ENCODE measurements around the gene TBC1D1. TPM values are rescaled to one million over a fixed set of nuclear protein-coding genes. Genes with fewer than 3 reads are reported as not detected.

Gene TBC1D1
- total and polyA plus RNA-seq, 2 experiments from 2014 or later: 53.9 to 151 TPM

DNA sequence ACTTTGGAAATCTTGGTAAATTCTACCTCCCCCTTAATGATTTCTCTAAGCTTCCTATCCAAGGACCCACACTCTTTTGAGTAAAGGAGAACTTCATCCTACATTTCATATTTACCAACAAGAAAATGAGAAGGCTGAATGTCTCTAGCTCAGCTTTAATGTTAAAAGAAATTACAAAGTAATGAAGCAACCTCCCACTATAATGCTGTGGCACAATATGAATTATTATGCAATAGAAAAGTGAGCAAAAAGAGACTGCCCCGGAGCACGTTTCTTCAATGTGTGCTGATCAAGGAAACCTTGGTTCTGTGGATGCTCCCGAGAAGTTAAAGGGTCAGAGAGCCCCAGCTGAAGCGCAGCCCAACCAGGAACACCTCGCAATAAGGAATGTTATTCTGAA is 9.1 kb upstream of the TBC1D1 start:
- Histone ChIP-seq H3K4me3 (no peak overlapping the region), H2AFZ (no peak overlapping the region), H3K4me2 (no peak overlapping the region), H4K20me1 (replicated peaks; ENCODE audit: insufficient read depth) (no peaks in the 10 kb centered on the region), H3K9me2 (ENCODE audit: insufficient read depth) (no peaks in the 10 kb centered on the region), H3K36me3 (ENCODE audit: insufficient read depth) (no peaks in the 10 kb centered on the region), H3K4me1 (ENCODE audit: insufficient read depth) (no peaks in the 10 kb centered on the region), H3K79me2 (replicated peaks; ENCODE audit: insufficient read depth) (no peaks in the 10 kb centered on the region), H3K27me3 (ENCODE audit: insufficient read depth) (no peaks in the 10 kb centered on the region), H3K27ac (ENCODE audit: low read depth) (no peak overlapping the region), H3F3A (replicated peaks; ENCODE audit: low read depth) (no peaks in the 10 kb centered on the region)
- no peak for DNase-seq (ENCODE audit: low spot score)
- peaks cover 5% of the 10 kb centered on the region for H3K4me1 Mint-ChIP-seq
- TF ChIP-seq ZNF331 (CRISPR knock-in tag; IDR thresholded peaks at IDR 0.05; ENCODE audit: low read depth) (no peak), STAT1 (IDR thresholded peaks at IDR 0.05; ENCODE audit: unreplicated experiment) (no peak), POLR2AphosphoS5 (IDR thresholded peaks at IDR 0.05; ENCODE audit: low read depth) (no peak)
- TF ChIP-seq, protein P1, sequence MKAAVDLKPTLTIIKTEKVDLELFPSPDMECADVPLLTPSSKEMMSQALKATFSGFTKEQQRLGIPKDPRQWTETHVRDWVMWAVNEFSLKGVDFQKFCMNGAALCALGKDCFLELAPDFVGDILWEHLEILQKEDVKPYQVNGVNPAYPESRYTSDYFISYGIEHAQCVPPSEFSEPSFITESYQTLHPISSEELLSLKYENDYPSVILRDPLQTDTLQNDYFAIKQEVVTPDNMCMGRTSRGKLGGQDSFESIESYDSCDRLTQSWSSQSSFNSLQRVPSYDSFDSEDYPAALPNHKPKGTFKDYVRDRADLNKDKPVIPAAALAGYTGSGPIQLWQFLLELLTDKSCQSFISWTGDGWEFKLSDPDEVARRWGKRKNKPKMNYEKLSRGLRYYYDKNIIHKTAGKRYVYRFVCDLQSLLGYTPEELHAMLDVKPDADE (IDR thresholded peaks at IDR 0.05): no peak
- no peak overlapping the region for H3K4me3 Mint-ChIP-seq
- H3K36me3 Mint-ChIP-seq (ENCODE audit: low read depth): no peaks in the 10 kb centered on the region
- ATAC-seq: no peak
- H3K27ac Mint-ChIP-seq: no peak overlapping the region
- no peaks in the 10 kb centered on the region for H3K9me3 Mint-ChIP-seq
- peaks cover 2% of the 10 kb centered on the region for H3K27me3 Mint-ChIP-seq (ENCODE audit: insufficient read depth, low read depth, poor library complexity)

DNA sequence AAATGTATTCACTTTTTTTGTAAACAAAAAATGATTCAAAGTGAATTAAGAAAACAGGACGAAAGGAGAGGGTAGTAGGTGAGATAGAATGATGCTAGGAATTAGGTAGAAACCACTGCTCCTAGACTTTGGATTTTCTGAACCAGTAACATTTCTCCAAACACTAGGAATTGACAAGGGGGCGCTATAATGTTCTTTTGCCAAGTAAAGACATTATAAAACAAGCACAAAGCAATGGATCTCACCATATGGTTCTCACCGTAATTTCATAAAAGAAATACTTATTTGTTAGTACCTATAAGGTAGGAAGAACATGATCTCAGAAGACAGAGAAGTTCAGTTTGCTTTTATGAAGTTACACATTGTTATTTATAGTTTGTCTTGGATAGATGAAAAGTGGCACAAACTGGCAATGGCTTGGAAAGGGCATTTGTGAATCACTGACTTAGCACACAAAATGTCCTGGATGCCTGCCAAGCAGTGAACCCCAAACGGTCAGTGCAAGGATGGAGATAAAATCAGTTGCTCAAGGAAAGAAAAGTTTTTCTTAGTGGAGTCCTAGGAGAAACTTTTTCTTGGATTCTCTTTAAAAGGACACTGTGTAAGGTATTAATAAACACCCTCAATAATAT is 8.1 kb upstream of the TBC1D1 start:
- Histone ChIP-seq H3K27me3 (ENCODE audit: insufficient read depth) (peaks cover 6% of the 10 kb centered on the region), H3K9me2 (ENCODE audit: insufficient read depth) (no peaks in the 10 kb centered on the region; the same call in 1 of the 2 replicates), H3K36me3 (ENCODE audit: insufficient read depth) (no peaks in the 10 kb centered on the region), H3K79me2 (replicated peaks; ENCODE audit: insufficient read depth) (no peaks in the 10 kb centered on the region), H3K27ac (ENCODE audit: low read depth) (no peak overlapping the region), H4K20me1 (replicated peaks; ENCODE audit: insufficient read depth) (no peaks in the 10 kb centered on the region), H3K4me3 (no peak overlapping the region), H2AFZ (no peak overlapping the region), H3K4me2 (no peak overlapping the region), H3K4me1 (ENCODE audit: insufficient read depth) (no peaks in the 10 kb centered on the region; the same call in 1 of the 2 replicates), H3F3A (replicated peaks; ENCODE audit: low read depth) (no peaks in the 10 kb centered on the region)
- peak; percentile 75 for DNase-seq (ENCODE audit: low spot score)
- Mint-ChIP-seq H3K36me3 (ENCODE audit: low read depth) (no peaks in the 10 kb centered on the region), H3K4me1 (no peaks in the 10 kb centered on the region), H3K27me3 (ENCODE audit: insufficient read depth, low read depth, poor library complexity) (peaks cover 2% of the 10 kb centered on the region), H3K4me3 (no peak overlapping the region), H3K9me3 (no peaks in the 10 kb centered on the region), H3K27ac (no peak overlapping the region)
- ATAC-seq: no peak; the same call in 2 of the 3 replicates
- TF ChIP-seq, protein P2, sequence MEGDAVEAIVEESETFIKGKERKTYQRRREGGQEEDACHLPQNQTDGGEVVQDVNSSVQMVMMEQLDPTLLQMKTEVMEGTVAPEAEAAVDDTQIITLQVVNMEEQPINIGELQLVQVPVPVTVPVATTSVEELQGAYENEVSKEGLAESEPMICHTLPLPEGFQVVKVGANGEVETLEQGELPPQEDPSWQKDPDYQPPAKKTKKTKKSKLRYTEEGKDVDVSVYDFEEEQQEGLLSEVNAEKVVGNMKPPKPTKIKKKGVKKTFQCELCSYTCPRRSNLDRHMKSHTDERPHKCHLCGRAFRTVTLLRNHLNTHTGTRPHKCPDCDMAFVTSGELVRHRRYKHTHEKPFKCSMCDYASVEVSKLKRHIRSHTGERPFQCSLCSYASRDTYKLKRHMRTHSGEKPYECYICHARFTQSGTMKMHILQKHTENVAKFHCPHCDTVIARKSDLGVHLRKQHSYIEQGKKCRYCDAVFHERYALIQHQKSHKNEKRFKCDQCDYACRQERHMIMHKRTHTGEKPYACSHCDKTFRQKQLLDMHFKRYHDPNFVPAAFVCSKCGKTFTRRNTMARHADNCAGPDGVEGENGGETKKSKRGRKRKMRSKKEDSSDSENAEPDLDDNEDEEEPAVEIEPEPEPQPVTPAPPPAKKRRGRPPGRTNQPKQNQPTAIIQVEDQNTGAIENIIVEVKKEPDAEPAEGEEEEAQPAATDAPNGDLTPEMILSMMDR (conservative IDR thresholded peaks at IDR 0.05; ENCODE audit: low read depth in 2 of 2): peak; percentile 58 to 72
- no peak for TF ChIP-seq CREB1 (CRISPR knock-in tag; IDR thresholded peaks at IDR 0.05; ENCODE audit: low read depth)

Data from GM23338 (cell line).